ENCODE measurements around the gene OBP2B.

- TF ChIP-seq EZH2 (IDR thresholded peaks at IDR 0.05) (no peak), POLR2AphosphoS5 (IDR thresholded peaks at IDR 0.05; ENCODE audit: borderline replicate concordance, low read depth, low read length) (no peak)
These were observed 1.4 kb downstream of the OBP2B start for GRCh38 chr9:133207540-133208170.
